PFSK-1 (cell line): ENCODE measurements around the gene BTBD1.

Experiments
- REST ChIP-seq, 2 experiments: IDR thresholded peaks; 2 replicates each; pipeline versions ENCODE4 v1.6.1 to v1.8.0; 2011 to 2012; ENCODE audit warnings: low read depth in 2 of 2, low read length in 2 of 2, control low read depth in 1 of 2, inconsistent platforms in 1 of 2, mild to moderate bottlenecking in 1 of 2, moderate library complexity in 1 of 2; ENCODE audit not compliant: insufficient read depth in 1 of 2
- TAF1 ChIP-seq: IDR thresholded peaks from 2 replicates; pipeline ENCODE4 v1.6.1; 2012; ENCODE audit warnings: low read length, control low read depth, borderline replicate concordance; ENCODE audit not compliant: insufficient read depth

- no peak for TF ChIP-seq TAF1
- TF ChIP-seq REST (IDR thresholded peaks at IDR 0.05; ENCODE audit: insufficient read depth in 1 of 2, low read depth in 2 of 2, low read length in 2 of 2) = no peak
Observed at GRCh38 chr15:83062768-83063180, 4.3 kb downstream of the BTBD1 start.
